Spinal cord (tissue), 10 donors: ENCODE measurements around the gene LCP2. TPM values are rescaled to one million over a fixed set of nuclear protein-coding genes. Genes with fewer than 3 reads are reported as not detected.

Experiments
- DNase-seq, 6 donors: peaks; one replicate each; pipeline versions ENCODE4 v3.0.0 to v3.0.0-alpha.2; 2013 to 2015; ENCODE audit warnings: low spot score in 6 of 6, low read depth in 4 of 6
- H3K27ac ChIP-seq: one replicate; pipeline ENCODE4 v1.5.1; 2013; ENCODE audit warnings: low read depth, low read length, control low read depth
- H3K27me3 ChIP-seq: one replicate; pipeline ENCODE4 v1.6.1; 2013; ENCODE audit warnings: low read length; ENCODE audit not compliant: control insufficient read depth, insufficient read depth
- H3K36me3 ChIP-seq: one replicate; pipeline ENCODE4 v1.6.1; 2013; ENCODE audit warnings: low read length; ENCODE audit not compliant: control insufficient read depth, insufficient read depth
- H3K4me1 ChIP-seq: one replicate; pipeline ENCODE4 v1.6.1; 2013; ENCODE audit warnings: low read length; ENCODE audit not compliant: control insufficient read depth, insufficient read depth
- H3K4me3 ChIP-seq: one replicate; pipeline ENCODE4 v1.5.1; 2013; ENCODE audit warnings: low read depth, low read length, control low read depth
- H3K9me3 ChIP-seq: one replicate; pipeline ENCODE4 v1.6.1; 2013; ENCODE audit warnings: low read length; ENCODE audit not compliant: control insufficient read depth, insufficient read depth
- WGBS: methylation state at CpG from one replicate; pipeline ENCODE4 v1.1.5; 2013; ENCODE audit warnings: missing lambda C conversion rate; ENCODE audit not compliant: insufficient coverage; 5-methylcytosine and 5-hydroxymethylcytosine counted together
- polyA plus RNA-seq, 2 donors: library from polyadenylated mRNA; unstranded; fragments of 120-200 nt; gene quantifications; one replicate each; pipeline ENCODE4 v1.2.1, GENCODE V29; 2013; ENCODE audit not compliant: insufficient read length in 2 of 2
- total RNA-seq, 2 donors: library from RNA; depleted of rRNA in 1 of 2; stranded (reverse); fragments of 120-200 nt in 1 of 2; fragments of >200 nt in 1 of 2; gene quantifications; one replicate each; pipeline versions ENCODE4 v1.2.3 to v1.2.4, GENCODE V29; 2013 to 2014
- donor health status: healthy.

Gene LCP2
- total and polyA plus RNA-seq, 4 donors, result 6.0 to 10.2 (median 8.0) TPM

- 97% methylated on average over 4 of the region's 7 CpGs for WGBS
- Histone ChIP-seq H3K4me3 (no peak overlapping the region), H3K9me3 (no peaks in the 10 kb centered on the region), H3K36me3 (no peaks in the 10 kb centered on the region), H3K27ac (no peak overlapping the region), H3K4me1 (peaks cover 30% of the 10 kb centered on the region), H3K27me3 (peaks cover 3% of the 10 kb centered on the region)
- no peak for DNase-seq
Measured at GRCh38 chr5:170269579-170269978, 28.0 kb downstream of the LCP2 start.

- H3K4me1 ChIP-seq, result peaks cover 25% of the 10 kb centered on the region
- H3K36me3 ChIP-seq, result no peaks in the 10 kb centered on the region
- peaks cover 3% of the 10 kb centered on the region for H3K27me3 ChIP-seq
- H3K4me3 ChIP-seq, result no peak overlapping the region
- no peak for DNase-seq
- no peak overlapping the region for H3K27ac ChIP-seq
- H3K9me3 ChIP-seq, result no peaks in the 10 kb centered on the region
- WGBS, result 58% methylated on average over 1 of the region's 3 CpGs
Measured at GRCh38 chr5:170268884-170269283, 28.7 kb downstream of the LCP2 start.

GRCh38 chr5:170268153-170268689, 29.4 kb downstream of the LCP2 start:
- Histone ChIP-seq H3K9me3 (no peaks in the 10 kb centered on the region), H3K4me3 (no peak overlapping the region), H3K36me3 (no peaks in the 10 kb centered on the region), H3K4me1 (peaks cover 22% of the 10 kb centered on the region), H3K27me3 (peaks cover 3% of the 10 kb centered on the region), H3K27ac (no peak overlapping the region)
- no peak for DNase-seq
- 53% methylated on average over 4 of the region's 15 CpGs for WGBS

GRCh38 chr5:170267431-170268152, 30.0 kb downstream of the LCP2 start:
- no peaks in the 10 kb centered on the region for H3K36me3 ChIP-seq
- peak in 5 of 6 donors; percentile 68 to 94 (median 74) for DNase-seq
- H3K27me3 ChIP-seq, result peaks cover 3% of the 10 kb centered on the region
- H3K4me3 ChIP-seq, result no peak overlapping the region
- H3K27ac ChIP-seq, result no peak overlapping the region
- H3K4me1 ChIP-seq, result peaks cover 22% of the 10 kb centered on the region
- WGBS, result 28% methylated on average over 6 of the region's 16 CpGs
- no peaks in the 10 kb centered on the region for H3K9me3 ChIP-seq

- H3K9me3 ChIP-seq, result no peaks in the 10 kb centered on the region
- no peak overlapping the region for H3K4me3 ChIP-seq
- H3K27ac ChIP-seq, result no peak overlapping the region
- DNase-seq, result no peak
- H3K4me1 ChIP-seq, result peaks cover 26% of the 10 kb centered on the region
- 83% methylated on average over 5 of the region's 17 CpGs for WGBS
- H3K36me3 ChIP-seq, result no peaks in the 10 kb centered on the region
- peaks cover 3% of the 10 kb centered on the region for H3K27me3 ChIP-seq
Measured at GRCh38 chr5:170266570-170267381, 30.8 kb downstream of the LCP2 start.

- H3K27ac ChIP-seq, result peak overlapping the region; percentile 63
- H3K4me1 ChIP-seq, result peaks cover 26% of the 10 kb centered on the region
- no peaks in the 10 kb centered on the region for H3K36me3 ChIP-seq
- peak; percentile 58 to 94 (median 68) for DNase-seq
- no peaks in the 10 kb centered on the region for H3K9me3 ChIP-seq
- no peak overlapping the region for H3K4me3 ChIP-seq
- WGBS, result 8% methylated on average over 3 of the region's 5 CpGs
- peaks cover 3% of the 10 kb centered on the region for H3K27me3 ChIP-seq
Measured at GRCh38 chr5:170265522-170265921, 32.1 kb downstream of the LCP2 start.

GRCh38 chr5:170263906-170264305, 33.7 kb downstream of the LCP2 start:
- Histone ChIP-seq H3K9me3 (no peaks in the 10 kb centered on the region), H3K36me3 (no peaks in the 10 kb centered on the region), H3K27me3 (peaks cover 3% of the 10 kb centered on the region), H3K4me1 (peaks cover 26% of the 10 kb centered on the region), H3K27ac (no peak overlapping the region), H3K4me3 (no peak overlapping the region)
- no peak for DNase-seq
- WGBS, result 89% methylated on average over 3 of the region's 4 CpGs

GRCh38 chr5:170262061-170263045, 35.2 kb downstream of the LCP2 start:
- H3K4me3 ChIP-seq, result no peak overlapping the region
- H3K36me3 ChIP-seq, result no peaks in the 10 kb centered on the region
- H3K27me3 ChIP-seq, result peaks cover 3% of the 10 kb centered on the region
- DNase-seq, result no peak
- H3K9me3 ChIP-seq, result no peaks in the 10 kb centered on the region
- WGBS, result 66% methylated on average over 8 of the region's 15 CpGs
- no peak overlapping the region for H3K27ac ChIP-seq
- peaks cover 22% of the 10 kb centered on the region for H3K4me1 ChIP-seq

GRCh38 chr5:170261528-170262043, 36.0 kb downstream of the LCP2 start:
- H3K27me3 ChIP-seq, result no peaks in the 10 kb centered on the region
- no peak overlapping the region for H3K27ac ChIP-seq
- 20% methylated on average over 1 of the region's 3 CpGs for WGBS
- H3K9me3 ChIP-seq, result no peaks in the 10 kb centered on the region
- no peaks in the 10 kb centered on the region for H3K36me3 ChIP-seq
- peak in 1 of 6 donors; percentile 54 for DNase-seq
- H3K4me1 ChIP-seq, result peaks cover 22% of the 10 kb centered on the region
- no peak overlapping the region for H3K4me3 ChIP-seq
